K562 (cell line): Measurements from ENCODE around the gene LTK. TPM values are rescaled to one million over a fixed set of nuclear protein-coding genes. Genes with fewer than 3 reads are reported as not detected.
A peak's percentile ranks its signal among the peaks of the same experiment; 100 is the strongest.

Experiments
- ATAC-seq: fragments of 200-7000 bp; cut with Tn5 transposase; 3 replicates; pipeline ENCODE4 v1.9.1; 2020; ENCODE audit warnings: moderate library complexity
- BruUV-seq: library from RNA; stranded (reverse); fragments of 400-500 nt; replicated peaks from 2 replicates; lab custom pipeline; 2021; lab: Mats Ljungman, UMichigan
- CTCF ChIA-PET: fragments of 300-600 bp; formaldehyde crosslinking; extraction: SDS; loops from one replicate; lab custom pipeline; 2021; ENCODE audit warnings: low intra/inter-chr PET ratio; lab: Yijun Ruan, JAX
- POLR2A ChIA-PET: fragments of 300-600, 350-650 bp; sonication (Branson Sonifier 250); formaldehyde crosslinking; extraction: SDS; loops from one replicate; lab custom pipeline; 2021; ENCODE audit warnings: antibody characterized with exemption, inconsistent platforms; lab: Yijun Ruan, JAX
- DNase-seq, 4 experiments: peaks; one replicate each; pipeline versions ENCODE4 v3.0.0 to v3.0.0-alpha.2; 2011 to 2018; ENCODE audit warnings: low spot score in 3 of 4, mixed read lengths in 3 of 4; ENCODE audit errors: extremely low read depth in 1 of 4
- FAIRE-seq: peaks from 2 replicates; lab custom pipeline; 2011; peaks lifted over from hg19 to GRCh38; lab: Jason Lieb, UNC
- H2AFZ ChIP-seq: 2 replicates; pipeline ENCODE4 v1.6.0; 2011; ENCODE audit warnings: low read depth, low read length, control low read depth, inconsistent platforms
- H3K27ac ChIP-seq: fragments of 200-600 bp; 3 replicates; pipeline ENCODE4 v1.8.0; 2011; ENCODE audit warnings: low read depth, mild to moderate bottlenecking, control low read depth, inconsistent platforms, low read length, moderate library complexity, mixed read lengths; ENCODE audit errors: extremely low read depth
- H3K27me3 ChIP-seq, 2 experiments: fragments of 300-600 bp in 1 of 2; 2 replicates in 1 of 2; 3 replicates in 1 of 2; pipeline versions ENCODE4 v1.6.0 to v1.8.0; 2011; ENCODE audit warnings: inconsistent platforms in 2 of 2, low read length in 2 of 2, mild to moderate bottlenecking in 1 of 2, mixed read lengths in 1 of 2, moderate library complexity in 1 of 2; ENCODE audit not compliant: control insufficient read depth in 2 of 2, insufficient read depth in 2 of 2
- H3K36me3 ChIP-seq: fragments of 300-600 bp; 3 replicates; pipeline ENCODE4 v1.8.0; 2011; ENCODE audit warnings: mild to moderate bottlenecking, low read length, inconsistent platforms; ENCODE audit not compliant: control insufficient read depth, insufficient read depth
- H3K4me1 ChIP-seq, 2 experiments: fragments of 200-600 bp in 1 of 2; replicated peaks in 1 of 2; 2 replicates in 1 of 2; 3 replicates in 1 of 2; pipeline versions ENCODE4 v1.5.1 to v1.8.0; 2011; ENCODE audit warnings: inconsistent platforms in 2 of 2, low read length in 2 of 2, mild to moderate bottlenecking in 1 of 2, mixed read lengths in 1 of 2, moderate library complexity in 1 of 2; ENCODE audit not compliant: control insufficient read depth in 2 of 2, insufficient read depth in 2 of 2
- H3K4me2 ChIP-seq: 2 replicates; pipeline ENCODE4 v1.6.1; 2011; ENCODE audit warnings: low read length, control low read depth, inconsistent platforms, mixed read lengths; ENCODE audit not compliant: insufficient read depth
- H3K4me3 ChIP-seq: fragments of 200-600 bp; sonication (generic), shearing (Covaris generic); 2 replicates; pipeline ENCODE4 v1.5.1; 2016; ENCODE audit warnings: control low read depth, inconsistent platforms
- H3K79me2 ChIP-seq: fragments of 200-600 bp; 3 replicates; pipeline ENCODE4 v1.8.0; 2011; ENCODE audit warnings: low read length, inconsistent platforms; ENCODE audit not compliant: control insufficient read depth, insufficient read depth
- H3K9ac ChIP-seq, 2 experiments: 2 replicates each; pipeline versions ENCODE4 v1.6.0 to v1.6.1; 2011; ENCODE audit warnings: low read depth in 2 of 2, low read length in 2 of 2, control low read depth in 1 of 2, inconsistent platforms in 1 of 2, mild to moderate bottlenecking in 1 of 2, mixed read lengths in 1 of 2; ENCODE audit not compliant: insufficient read depth in 1 of 2
- H3K9me1 ChIP-seq: one replicate; pipeline ENCODE4 v1.6.0; 2011; ENCODE audit warnings: inconsistent platforms, mild to moderate bottlenecking, low read length, moderate library complexity; ENCODE audit not compliant: control insufficient read depth, insufficient read depth
- H3K9me3 ChIP-seq: replicated peaks from 2 replicates; pipeline ENCODE4 v1.5.1; 2011; ENCODE audit warnings: low read depth, low read length, inconsistent platforms; ENCODE audit not compliant: control insufficient read depth, insufficient read depth
- H4K20me1 ChIP-seq: replicated peaks from 2 replicates; pipeline ENCODE4 v1.6.1; 2011; ENCODE audit warnings: low read length, inconsistent platforms, mixed read lengths; ENCODE audit not compliant: control insufficient read depth, insufficient read depth
- AFF1 ChIP-seq, 2 experiments: fragments of 450-650 bp; IDR thresholded peaks; 2 replicates each; pipeline ENCODE4 v1.6.1; 2018; ENCODE audit warnings: mild to moderate bottlenecking in 2 of 2, low read depth in 1 of 2; ENCODE audit not compliant: partially characterized antibody in 2 of 2
- CTCFL ChIP-seq: IDR thresholded peaks from 2 replicates; pipeline ENCODE4 v1.6.1; 2011; ENCODE audit warnings: borderline replicate concordance, low read depth, mild to moderate bottlenecking, moderate library complexity, low read length; ENCODE audit not compliant: insufficient read depth, poor library complexity, severe bottlenecking
- OTX1 ChIP-seq: fragments of 450-650 bp; formaldehyde crosslinking; IDR thresholded peaks from 2 replicates; pipeline ENCODE4 v1.4.0; 2022; ENCODE audit warnings: mild to moderate bottlenecking
- POLR2AphosphoS2 ChIP-seq: IDR thresholded peaks from 2 replicates; pipeline ENCODE4 v1.6.1; 2012; ENCODE audit warnings: low read length, improper control_type of control experiment
- POLR2G ChIP-seq: fragments of 200-400 bp; formaldehyde crosslinking; IDR thresholded peaks from 2 replicates; pipeline ENCODE4 v1.6.1; 2017; ENCODE audit warnings: low read depth, mild to moderate bottlenecking, antibody characterized with exemption, low read length, moderate library complexity
- TCF7L2 ChIP-seq: fragments of 150-350 bp; IDR thresholded peaks from 2 replicates; pipeline ENCODE4 v1.6.1; 2016; ENCODE audit warnings: low read depth, mild to moderate bottlenecking, low read length, moderate library complexity
- ZNF143 ChIP-seq: sonication (generic); formaldehyde crosslinking; IDR thresholded peaks from 2 replicates; pipeline ENCODE4 v1.9.0; 2022; ENCODE audit warnings: mild to moderate bottlenecking, missing genetic modification reagents
- ZNF354B ChIP-seq: fragments of 250-450 bp; sonication (Bioruptor Pico); IDR thresholded peaks from 2 replicates; pipeline ENCODE4 v1.4.0; 2020
- WGBS: fragments of 100-300 bp; shearing (Covaris generic); methylation state at CpG from one replicate; pipeline ENCODE4 v1.1.6; 2016; ENCODE audit warnings: low coverage, mixed read lengths; ENCODE audit not compliant: insufficient coverage; ENCODE audit errors: missing lambda C conversion rate; 5-methylcytosine and 5-hydroxymethylcytosine counted together
- in situ Hi-C: fragments of 300-500 bp; cut with MboI; formaldehyde crosslinking; loops from 4 replicates; pipeline ENCODE4 v1.15.0; 2018; ENCODE audit warnings: inconsistent platforms, mixed read lengths
- intact Hi-C: fragments of 100-400 bp; cut with micrococcal nuclease; formaldehyde crosslinking; loops from 2 replicates; pipeline ENCODE4 v1.14.2; 2022
- polyA plus RNA-seq, 8 experiments: library from polyadenylated mRNA; depleted of rRNA in 4 of 8; stranded (reverse) in 5 of 8; unstranded in 3 of 8; fragments of >200 nt; fragmentation: Nextera tagmentation in 2 of 8; fragmentation: Illumina TruSeq in 1 of 8; extraction: Ambion mirVana in 2 of 8; extraction: Trizol in 1 of 8; gene quantifications; 2 replicates each; pipeline versions ENCODE4 v1.2.1 to v1.2.3, GENCODE V29; 2011 to 2014; ENCODE audit warnings: inconsistent platforms in 1 of 8, missing spikeins in 1 of 8
- total RNA-seq, 7 experiments: library from RNA; depleted of rRNA in 6 of 7; stranded (reverse); fragments of >200 nt in 6 of 7; fragmentation: Illumina TruSeq in 2 of 7; extraction: Trizol in 2 of 7; gene quantifications; 2 replicates each; pipeline versions ENCODE4 v1.2.1 to v1.2.3, GENCODE V29; 2011 to 2021; ENCODE audit warnings: low replicate concordance in 1 of 7

The LTK gene
- total and polyA plus RNA-seq, 9 of the 15 experiments (the other 6 are each of a cell fraction or from before 2014, with no cell fraction given): 0.25 to 4.4 (median 1.8) TPM

- ChIA-PET CTCF (no interaction called here), POLR2A (interaction anchor here (0.6 to 0.9 kb wide), 2 partner anchors 15 to 560 kb away, joined by 3 read pairs; no protein-coding TSS in a partner anchor)
- Histone ChIP-seq H3K4me2 (no peak overlapping the region), H3K9me3 (no peaks in the 10 kb centered on the region), H3K9me1 (no peaks in the 10 kb centered on the region), H2AFZ (no peak overlapping the region), H4K20me1 (no peaks in the 10 kb centered on the region), H3K4me1 (no peaks in the 10 kb centered on the region; a peak in 1 of 5 replicates), H3K36me3 (peaks cover 24% of the 10 kb centered on the region; the same call in 2 of the 3 replicates), H3K27ac (no peak overlapping the region), H3K9ac (peak overlapping the region in 1 of 2 experiments; percentile 9; a peak in 1 of 4 replicates), H3K79me2 (no peaks in the 10 kb centered on the region), H3K27me3 (no peaks in the 10 kb centered on the region), H3K4me3 (no peak overlapping the region)
- intact Hi-C loops: no loop called here
- no TSS peak for BruUV-seq
- ATAC-seq (peak; percentile 14), DNase-seq (no peak), FAIRE-seq (no peak)
- in situ Hi-C loops: no loop called here
- peak; percentile 32; the same call in 1 of the 2 replicates for TF ChIP-seq POLR2G
- TF ChIP-seq OTX1 (CRISPR knock-in tag): no peak
- no peak for TF ChIP-seq TCF7L2
- WGBS: 84% methylated on average over 13 of the region's 13 CpGs
Observed at GRCh38 chr15:41504751-41505492, 8.7 kb downstream of the LTK start.

- Histone ChIP-seq H2AFZ (no peak overlapping the region), H4K20me1 (no peaks in the 10 kb centered on the region), H3K79me2 (0 out of 3 replicates have a peak, but pooled peaks cover under 1% of the 10 kb centered on the region), H3K4me3 (no peak overlapping the region), H3K36me3 (peaks cover 24% of the 10 kb centered on the region; the same call in 2 of the 3 replicates), H3K9ac (no peak overlapping the region), H3K4me2 (no peak overlapping the region), H3K9me3 (no peaks in the 10 kb centered on the region), H3K27me3 (no peaks in the 10 kb centered on the region), H3K4me1 (no peaks in the 10 kb centered on the region; a peak in 1 of 5 replicates), H3K27ac (no peak overlapping the region), H3K9me1 (no peaks in the 10 kb centered on the region)
- no peak; the same call in 2 of the 3 replicates for ATAC-seq
- FAIRE-seq: no peak
- no TSS peak for BruUV-seq
- intact Hi-C loops (no loop called here), in situ Hi-C loops (no loop called here)
- DNase-seq: no peak
- WGBS: 91% methylated on average over 5 of the region's 5 CpGs
- ChIA-PET POLR2A (interaction anchor here (0.7 to 1.3 kb wide), 3 partner anchors 10 to 289 kb away, joined by 3 read pairs; no protein-coding TSS in a partner anchor), CTCF (no interaction called here)
- TF ChIP-seq POLR2AphosphoS2 (no peak), ZNF354B (CRISPR knock-in tag) (no peak), ZNF143 (no peak), AFF1 (IDR thresholded peaks at IDR 0.05; ENCODE audit: low read depth in 1 of 2, partially characterized antibody in 2 of 2) (no peak), CTCFL (no peak)
Observed at GRCh38 chr15:41503669-41504010, 10.0 kb downstream of the LTK start.
